HG02623 (cell line): Measurements from ENCODE around the gene SORD.
"Not testable (repeated sequence)": the region's sequence is repeated elsewhere in the genome, so short reads cannot be mapped to it uniquely, and the experiment has no call there.

ENCODE experiments used
- ATAC-seq: cut with Tn5 transposase; IDR thresholded peaks from one replicate; pipeline ENCODE4 v1.9.1; 2021; ENCODE audit warnings: moderate library complexity; ENCODE audit not compliant: unreplicated experiment

SORD gene

GRCh38 chr15:45058690-45059675, 36.0 kb downstream of the SORD start:
- ATAC-seq: not testable (repeated sequence)

GRCh38 chr15:45062301-45062700, 39.3 kb downstream of the SORD start:
- not testable (repeated sequence) for ATAC-seq

- no peak for ATAC-seq
Observed at GRCh38 chr15:45064386-45064785, 41.4 kb downstream of the SORD start.

GRCh38 chr15:45069942-45070360, 47.0 kb downstream of the SORD start:
- ATAC-seq: not testable (repeated sequence)

- ATAC-seq: not testable (repeated sequence)
Observed at GRCh38 chr15:45073602-45074001, 50.6 kb downstream of the SORD start.

- not testable (repeated sequence) for ATAC-seq
Observed at GRCh38 chr15:45075440-45076320, 52.7 kb downstream of the SORD start.

- not testable (repeated sequence) for ATAC-seq
Observed at GRCh38 chr15:45077391-45077790, 54.4 kb downstream of the SORD start.

- not testable (repeated sequence) for ATAC-seq
Observed at GRCh38 chr15:45079201-45079600, 56.2 kb downstream of the SORD start.

GRCh38 chr15:45079628-45080246, 56.7 kb downstream of the SORD start:
- not testable (repeated sequence) for ATAC-seq

GRCh38 chr15:45080593-45080992, 57.6 kb downstream of the SORD start:
- ATAC-seq: not testable (repeated sequence)

GRCh38 chr15:45082412-45082811, 59.4 kb downstream of the SORD start:
- not testable (repeated sequence) for ATAC-seq

GRCh38 chr15:45083223-45083622, 60.2 kb downstream of the SORD start:
- no peak for ATAC-seq

GRCh38 chr15:45084163-45084562, 61.2 kb downstream of the SORD start:
- no peak for ATAC-seq

GRCh38 chr15:45087513-45087912, 64.5 kb downstream of the SORD start:
- no peak for ATAC-seq

GRCh38 chr15:45088801-45089711, 66.1 kb downstream of the SORD start:
- no peak for ATAC-seq

- ATAC-seq: no peak
Observed at GRCh38 chr15:45089712-45090373, 66.8 kb downstream of the SORD start.

GRCh38 chr15:45091161-45091560, 68.2 kb downstream of the SORD start:
- no peak for ATAC-seq

GRCh38 chr15:45091576-45091975, 68.6 kb downstream of the SORD start:
- ATAC-seq: no peak

- ATAC-seq: no peak
Observed at GRCh38 chr15:45093013-45093412, 70.0 kb downstream of the SORD start.
